RPMI8226 (cell line): ENCODE data around the gene FMO5.
"Not testable (repeated sequence)": the region's sequence is repeated elsewhere in the genome, so short reads cannot be mapped to it uniquely, and the experiment has no call there.

Experiments
- DNase-seq: peaks from one replicate; pipeline ENCODE4 v3.0.0-alpha.2; 2015

FMO5 gene

DNA sequence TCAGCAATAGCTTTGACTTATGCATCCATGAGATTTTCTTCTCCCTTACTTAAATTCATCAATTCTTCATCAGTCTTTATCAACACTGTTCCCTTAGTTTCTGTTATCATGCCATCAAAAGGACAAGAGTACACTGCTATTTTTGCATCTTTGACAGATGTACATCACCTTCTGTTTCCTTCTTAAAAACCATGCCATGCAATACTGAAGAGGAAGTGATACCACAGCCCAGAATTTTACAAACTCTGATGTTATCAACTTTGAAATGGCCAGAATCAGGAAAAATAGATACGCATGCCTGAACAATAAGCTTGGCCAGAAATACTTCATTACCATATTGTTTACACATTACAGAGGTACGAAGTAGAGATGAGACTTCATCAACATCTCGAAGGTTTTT is 21.1 kb downstream of the FMO5 start:
- no peak for DNase-seq

DNA sequence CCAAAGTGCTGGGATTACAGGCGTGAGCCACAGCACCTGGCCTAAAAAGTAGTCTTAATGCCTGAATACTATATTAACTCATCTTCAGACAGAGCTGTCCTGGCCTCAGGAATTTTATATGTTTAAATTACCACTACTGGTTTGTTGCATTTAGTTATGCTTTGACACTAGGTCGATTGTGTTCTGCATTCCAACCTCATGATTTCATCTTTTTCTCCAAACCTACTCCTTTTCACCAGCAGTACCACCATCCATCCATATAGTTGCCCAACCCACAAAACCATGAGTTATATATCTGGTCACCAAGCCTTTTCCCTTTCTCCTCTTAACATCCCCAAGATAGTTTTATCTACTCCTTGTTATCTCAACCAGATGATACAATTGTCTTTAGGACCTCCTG is 22.6 kb downstream of the FMO5 start:
- DNase-seq = no peak

DNA sequence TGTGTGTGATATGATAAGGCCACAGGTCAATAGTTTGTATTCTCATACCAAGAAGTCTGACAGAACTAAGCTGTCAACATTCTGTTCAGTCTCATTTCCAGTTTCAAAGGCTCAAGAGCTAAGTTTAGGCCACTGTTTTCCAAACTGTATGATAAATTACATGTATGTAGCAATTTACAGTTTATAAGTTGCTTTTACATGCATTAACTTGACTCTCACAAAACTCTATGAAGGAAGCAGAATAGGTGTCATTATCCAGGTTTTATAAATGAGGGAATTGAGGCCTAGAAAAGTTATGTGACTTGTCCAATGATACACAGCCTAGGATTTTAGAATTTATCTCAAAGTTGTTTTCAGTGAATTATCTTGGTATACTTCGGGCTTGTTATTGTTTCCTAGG is 23.4 kb downstream of the FMO5 start:
- no peak for DNase-seq

GRCh38 chr1:147201276-147201675 is 23.9 kb downstream of the FMO5 start:
- peak; percentile 18 for DNase-seq

DNA sequence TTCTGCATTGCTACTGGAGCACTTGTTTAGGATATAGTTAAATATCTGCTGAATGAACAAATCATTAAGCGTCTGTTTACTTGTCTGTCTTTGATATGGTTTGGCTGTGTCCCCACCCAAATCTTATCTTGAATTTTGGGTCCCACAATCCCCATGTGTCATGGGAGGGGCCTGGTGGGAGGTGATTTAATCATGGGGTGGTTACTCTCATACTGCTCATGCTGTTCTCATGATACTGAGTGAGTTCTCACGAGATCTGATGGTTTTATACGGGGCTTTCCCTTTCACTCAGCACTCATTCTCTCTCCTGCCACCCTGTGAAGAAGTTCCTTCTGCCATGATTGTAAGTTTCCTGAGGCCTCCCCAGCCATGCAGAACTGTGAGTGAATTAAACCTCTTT is 27.8 kb downstream of the FMO5 start:
- DNase-seq = not testable (repeated sequence)

- no peak for DNase-seq
Observed at GRCh38 chr1:147189514-147189913, 35.6 kb downstream of the FMO5 start.

GRCh38 chr1:147185432-147185831 is 39.7 kb downstream of the FMO5 start:
- DNase-seq = no peak

DNA sequence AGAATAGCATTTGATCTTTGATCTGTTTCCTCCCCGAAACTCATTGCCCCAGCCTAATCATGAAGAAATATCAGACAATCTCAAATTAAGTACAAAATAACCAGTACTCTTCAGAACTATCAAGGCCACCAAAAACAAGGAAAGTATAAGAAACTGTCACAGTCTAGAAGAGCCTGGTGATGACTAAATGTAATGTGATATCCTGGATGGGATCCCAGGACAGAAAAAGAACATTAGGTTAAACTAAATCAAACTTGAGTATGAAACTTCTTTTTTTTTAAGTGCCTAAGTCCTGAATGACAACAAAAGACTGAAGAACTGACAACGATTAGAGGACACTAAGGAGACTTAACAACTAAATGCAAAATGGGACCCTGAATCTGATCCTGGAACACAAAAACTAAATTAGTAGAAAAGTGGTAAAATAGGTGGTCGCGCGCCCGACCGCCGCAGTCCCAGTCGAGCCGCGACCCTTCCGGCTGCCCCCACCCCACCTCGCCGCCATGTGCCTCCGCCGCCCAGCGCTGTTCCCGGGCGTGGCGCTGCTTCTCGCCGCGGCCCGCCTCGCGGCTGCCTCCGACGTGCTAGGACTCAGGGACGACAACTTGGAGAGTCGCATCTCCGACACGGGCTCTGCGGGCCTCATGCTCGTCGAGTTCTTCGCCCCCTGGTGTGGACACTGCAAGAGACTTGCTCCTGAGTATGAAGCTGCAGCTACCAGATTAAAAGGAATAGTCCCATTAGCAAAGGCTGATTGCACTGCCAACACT is 47.3 kb downstream of the FMO5 start:
- no peak for DNase-seq

DNA sequence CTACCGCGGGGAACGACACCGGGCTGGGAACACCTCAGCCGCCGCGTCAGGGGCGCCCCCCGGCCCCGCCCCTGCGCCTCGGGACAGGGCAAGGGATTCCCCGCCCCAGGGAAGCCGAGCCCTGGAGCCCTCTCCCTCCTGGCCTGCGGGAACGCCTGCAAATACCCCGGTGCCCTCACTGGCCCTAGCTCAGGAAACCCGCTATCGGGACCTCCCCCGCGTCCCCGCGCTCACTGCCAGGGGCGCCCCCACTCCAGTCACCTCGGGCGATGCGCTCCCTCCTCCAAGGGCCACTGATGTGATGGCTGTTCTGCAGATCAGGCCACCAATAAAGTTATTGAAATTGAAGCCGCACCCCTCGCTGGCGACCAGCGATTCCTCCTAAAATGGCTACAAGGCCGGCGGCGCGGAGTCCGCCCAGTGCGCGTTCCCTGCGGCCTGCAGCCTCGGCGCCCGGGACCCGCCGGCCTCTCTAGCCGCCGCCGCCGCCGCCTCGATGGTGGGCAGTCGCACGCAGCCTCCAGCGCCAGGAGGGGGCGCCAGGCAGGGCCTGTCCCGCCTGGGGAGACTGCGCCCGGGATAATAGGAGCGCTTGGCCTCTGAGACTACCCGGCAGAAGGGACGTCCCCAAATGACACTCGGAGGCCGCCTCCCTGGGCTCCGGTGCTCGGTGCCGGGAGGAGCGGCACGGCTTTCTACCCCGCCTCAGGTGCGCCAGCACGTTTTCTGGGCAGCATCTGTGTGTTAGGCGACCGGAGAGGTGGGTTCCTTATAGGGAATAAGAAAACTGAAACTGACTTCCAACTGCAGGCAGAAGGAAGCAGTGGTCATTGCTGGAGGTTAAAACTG is 52.7 kb downstream of the FMO5 start, which contains the start of gene PRKAB2:
TSS of gene PRKAB2 (minus strand) at position 303 of the 849 bp plus-strand sequence. CDS start 326 bp downstream, outside the sequence.
- DNase-seq = peak; percentile 97

DNA sequence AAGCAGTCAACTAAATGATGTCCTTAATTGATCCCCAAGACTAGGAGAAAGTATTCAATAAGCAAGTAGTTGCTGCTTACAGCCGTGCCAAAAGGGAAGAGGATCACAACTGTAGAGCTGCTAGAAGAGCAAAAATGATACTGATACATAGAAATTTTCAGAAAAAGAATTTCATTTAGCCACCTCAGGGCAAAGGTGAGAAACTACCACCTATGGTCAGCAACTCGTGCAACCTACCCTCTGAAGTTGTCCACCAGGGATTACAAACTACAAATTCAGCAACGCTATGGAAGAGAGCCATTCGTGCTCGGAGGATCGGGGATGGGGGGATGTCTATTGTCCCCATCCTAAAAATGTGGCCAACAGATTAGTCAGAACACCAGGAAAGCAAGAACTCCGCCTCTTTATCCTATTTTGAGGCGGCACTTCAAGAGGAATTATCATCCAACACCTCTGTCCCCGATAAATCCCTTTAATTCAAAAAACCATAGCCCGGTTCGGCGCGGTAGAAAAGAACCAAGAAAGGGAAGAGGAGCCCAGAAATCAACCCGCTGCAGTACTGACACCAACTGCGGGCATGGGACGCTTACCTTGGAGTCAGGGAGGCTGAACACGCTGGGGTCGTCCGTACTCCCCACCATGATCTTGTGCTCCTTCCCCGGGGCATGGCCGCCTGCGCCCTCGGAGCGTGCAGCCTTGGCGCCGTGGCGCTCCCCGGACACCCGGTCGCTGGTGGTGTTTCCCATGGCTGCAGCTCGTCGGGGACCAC is 53.6 kb downstream of the FMO5 start:
- DNase-seq = peak; percentile 26

DNA sequence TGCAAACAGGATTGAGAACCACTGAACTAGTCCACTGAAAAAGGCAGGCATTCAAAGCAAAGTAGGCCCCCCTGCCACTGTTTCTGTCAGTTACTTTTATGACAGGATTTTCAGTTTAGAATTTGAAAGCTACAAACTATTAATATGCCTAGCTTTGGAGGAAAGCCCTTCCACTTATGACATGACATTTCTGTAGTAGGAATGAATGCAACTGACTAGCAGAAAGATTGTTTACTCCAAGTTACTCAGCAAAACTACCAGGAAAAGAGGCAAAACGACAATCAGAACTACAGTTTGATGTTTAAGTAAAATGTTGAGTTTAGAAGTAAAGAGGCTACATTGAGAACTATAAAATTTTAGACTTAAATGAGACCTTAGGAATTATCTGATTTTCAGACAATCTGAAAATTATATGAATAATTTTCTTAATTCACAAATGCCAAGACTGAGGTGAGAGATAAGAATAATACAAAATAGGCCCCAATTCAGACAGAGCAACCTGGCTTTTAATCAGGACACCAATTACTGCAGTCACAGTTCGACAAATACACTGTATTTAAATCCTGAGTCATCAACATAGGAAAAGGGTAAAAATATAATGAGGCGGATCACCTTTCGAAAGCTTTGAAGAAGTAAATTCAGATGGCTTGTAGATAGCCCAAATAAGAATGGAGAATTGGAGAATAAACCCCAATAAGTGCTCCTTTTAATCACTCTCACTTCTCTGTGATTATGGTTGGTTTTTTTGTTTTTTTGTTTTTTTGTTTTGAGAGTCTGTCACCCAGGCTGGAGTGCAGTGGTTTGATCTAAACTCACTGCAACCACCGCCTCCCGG is 55.1 kb downstream of the FMO5 start:
- no peak for DNase-seq

DNA sequence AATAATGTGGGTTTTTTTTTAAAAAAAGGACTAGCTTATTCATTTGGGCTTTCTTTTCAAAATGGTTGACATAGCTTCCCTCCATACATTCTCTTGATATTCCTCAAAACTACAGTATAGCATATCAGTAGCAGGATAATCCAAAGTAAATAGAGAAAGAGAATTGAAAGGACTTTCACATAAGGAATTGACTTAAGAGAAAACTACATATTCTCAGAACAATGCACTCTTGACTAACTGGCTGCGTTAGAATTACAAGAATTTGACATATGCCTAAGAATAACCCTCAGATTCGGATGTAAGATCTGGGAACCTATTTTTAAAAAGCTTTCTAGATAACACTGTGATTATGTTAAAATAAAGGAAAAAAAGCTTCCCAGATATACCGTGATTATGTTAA is 56.0 kb downstream of the FMO5 start:
- no peak for DNase-seq

DNA sequence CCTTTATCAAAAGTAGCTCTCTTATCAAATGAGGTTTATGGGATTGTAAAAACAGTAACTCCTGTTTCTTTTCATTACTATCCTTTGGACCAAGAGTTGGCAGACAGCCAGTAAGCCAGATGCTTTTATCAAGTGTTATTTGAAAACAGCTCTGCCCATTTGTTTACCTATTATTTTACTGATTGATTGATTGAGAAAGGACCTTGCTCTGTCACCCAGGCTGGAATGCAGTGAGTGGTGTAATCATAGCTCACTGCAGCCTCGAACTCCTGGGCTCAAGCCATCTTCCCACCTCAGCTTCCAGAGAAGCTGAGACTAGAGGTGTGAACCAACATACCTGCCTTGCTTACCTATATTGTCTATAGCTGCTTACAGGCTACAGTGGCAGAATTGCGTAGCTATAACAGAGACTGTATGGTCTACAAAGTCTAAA is 56.5 kb downstream of the FMO5 start:
- peak; percentile 12 for DNase-seq

DNA sequence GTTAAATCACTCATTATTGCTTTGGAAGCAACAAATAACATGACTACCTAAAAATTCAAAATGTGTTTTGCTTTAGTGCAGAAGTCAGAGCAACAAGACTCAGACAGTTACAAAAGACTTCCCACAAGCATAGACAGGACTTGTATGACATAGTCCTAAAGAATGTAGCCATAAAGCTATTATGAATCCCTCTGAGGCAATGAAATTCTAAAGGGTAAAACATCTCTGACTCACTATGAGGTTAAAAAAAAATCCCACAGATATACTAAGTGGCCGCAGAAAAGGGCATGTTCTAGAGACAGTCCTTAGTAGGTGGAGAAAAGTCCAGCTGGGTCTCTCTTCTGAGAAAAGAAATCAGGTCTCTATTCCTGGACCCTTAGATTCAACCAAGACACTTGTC is 57.8 kb downstream of the FMO5 start:
- no peak for DNase-seq

DNA sequence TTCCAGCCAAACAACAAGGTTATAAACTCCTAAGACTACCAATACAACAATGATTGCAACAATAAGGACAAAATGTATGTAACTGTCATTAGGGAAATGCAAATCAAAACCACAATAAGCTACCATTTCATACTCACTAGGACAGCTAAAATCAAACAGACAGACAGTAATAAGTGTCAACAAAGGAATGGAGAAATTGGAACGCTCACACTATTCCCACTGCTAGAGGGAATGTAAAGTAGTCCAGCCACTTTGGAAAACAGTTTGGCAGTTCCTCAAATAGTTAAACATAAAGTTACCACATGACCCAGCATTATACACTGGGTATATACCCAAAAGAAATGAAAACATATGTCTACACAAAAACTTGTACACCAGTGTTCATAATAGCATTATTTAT is 62.1 kb downstream of the FMO5 start:
- DNase-seq = no peak

DNA sequence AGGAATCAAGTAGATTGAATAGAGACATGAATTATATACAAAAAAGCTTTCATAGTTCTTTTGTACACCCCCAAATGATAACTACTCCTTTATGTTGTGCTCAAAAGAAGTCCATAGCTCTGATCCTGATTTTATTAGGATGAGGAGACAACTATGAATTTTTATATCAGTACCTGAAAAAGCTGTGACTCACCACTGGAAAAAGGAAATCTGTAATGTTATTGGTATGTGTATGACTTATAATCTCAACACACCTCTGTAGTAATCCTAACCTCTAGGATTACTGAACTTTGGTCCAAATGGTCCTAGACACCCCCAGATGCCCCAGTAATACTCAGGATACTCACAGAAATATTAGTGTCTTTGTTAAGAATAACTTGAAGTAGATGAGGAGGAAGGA is 63.0 kb downstream of the FMO5 start:
- no peak for DNase-seq

GRCh38 chr1:147157116-147157515 is 68.0 kb downstream of the FMO5 start:
- DNase-seq = not testable (repeated sequence)

- DNase-seq = no peak
Observed at GRCh38 chr1:147156642-147157041, 68.5 kb downstream of the FMO5 start.

- DNase-seq = no peak
Observed at GRCh38 chr1:147152772-147153171, 72.4 kb downstream of the FMO5 start.

GRCh38 chr1:147151244-147151643 is 73.9 kb downstream of the FMO5 start:
- no peak for DNase-seq

DNA sequence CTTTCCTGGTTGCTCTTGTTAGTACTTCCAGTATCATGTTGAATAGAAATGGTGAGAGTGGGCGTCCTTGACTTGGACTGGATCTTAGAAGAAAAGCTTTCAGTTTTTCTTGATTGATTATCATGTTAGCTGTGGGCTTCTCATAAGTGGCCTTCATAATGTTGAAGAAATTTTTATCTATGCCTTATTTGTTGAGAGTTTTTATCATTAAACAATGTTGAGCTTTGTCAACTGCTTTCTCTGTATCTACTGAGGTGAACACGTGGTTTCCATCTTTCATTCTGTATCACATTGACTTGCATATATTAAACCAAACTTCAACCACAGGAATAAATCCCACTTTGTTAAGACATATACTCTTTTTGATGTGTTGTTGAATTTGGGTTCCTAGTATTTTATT is 82.3 kb downstream of the FMO5 start:
- no peak for DNase-seq
